Suprapubic skin (tissue), 3 donors: ENCODE data around the gene PLEKHG4B.

Experiments
- CTCF ChIP-seq, 2 donors: fragments of 200-600 bp in 1 of 2; fragments of 450-650 bp in 1 of 2; sonication (generic) in 1 of 2; IDR thresholded peaks; one replicate each; pipeline ENCODE4 v1.5.1; 2016 to 2019; ENCODE audit warnings: antibody characterized with exemption in 2 of 2, mild to moderate bottlenecking in 1 of 2, moderate library complexity in 1 of 2
- EP300 ChIP-seq: sonication (generic); formaldehyde crosslinking; IDR thresholded peaks from one replicate; pipeline ENCODE4 v1.6.1; 2017; ENCODE audit warnings: antibody characterized with exemption
- POLR2A ChIP-seq, 2 donors: fragments of 450-650 bp; IDR thresholded peaks; one replicate each; pipeline ENCODE4 v1.6.1; 2017; ENCODE audit warnings: antibody characterized with exemption in 2 of 2, mild to moderate bottlenecking in 2 of 2, moderate library complexity in 2 of 2

- TF ChIP-seq POLR2A (IDR thresholded peaks at IDR 0.05): no peak
- no peak for TF ChIP-seq CTCF (IDR thresholded peaks at IDR 0.05)
- no peak for TF ChIP-seq EP300
Measured at GRCh38 chr5:158807-159447, 67.0 kb downstream of the PLEKHG4B start.
